ENCODE data around the gene ANKRD42. TPM values are rescaled to one million over a fixed set of nuclear protein-coding genes. Genes with fewer than 3 reads are reported as not detected.

ANKRD42 gene
- total RNA-seq, 1 experiment from 2014 or later: 10.4 TPM

DNA sequence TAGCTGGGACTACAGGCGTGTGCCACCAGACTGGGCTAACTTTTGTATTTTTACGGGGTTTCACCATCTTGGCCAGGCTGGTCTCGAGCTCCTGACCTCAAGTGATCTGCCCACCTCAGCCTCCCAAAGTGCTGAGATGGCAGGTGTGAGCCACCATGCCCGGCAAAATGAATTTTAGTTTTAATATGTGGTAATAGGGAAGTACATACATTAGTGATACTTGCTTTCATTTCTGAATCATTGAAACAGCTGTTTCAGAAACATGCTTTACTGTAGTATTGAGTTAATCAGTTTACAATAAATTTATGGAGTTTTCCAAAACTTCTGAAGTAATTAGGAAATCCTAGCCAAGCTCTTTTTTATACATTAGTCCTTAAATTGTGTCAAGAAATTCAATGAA, 21.0 kb upstream of the ANKRD42 start:
- no peaks in the 10 kb centered on the region for H3K27me3 ChIP-seq (ENCODE audit: insufficient read depth, low read depth)
- no peak overlapping the region for H3K27ac ChIP-seq
- H3K9me2 ChIP-seq (ENCODE audit: insufficient read depth): no peaks in the 10 kb centered on the region
- H3K36me3 ChIP-seq (ENCODE audit: low read depth): peaks cover 83% of the 10 kb centered on the region
- ChIA-PET POLR2A (ENCODE audit: unreplicated experiment) (no interaction called here), CTCF (no interaction called here)
- intact Hi-C loops (cut with micrococcal nuclease; ENCODE audit: unreplicated experiment): no loop called here
- TF ChIP-seq EZH2 (IDR thresholded peaks at IDR 0.05; ENCODE audit: low read depth): no peak
- TF ChIP-seq, protein P1, sequence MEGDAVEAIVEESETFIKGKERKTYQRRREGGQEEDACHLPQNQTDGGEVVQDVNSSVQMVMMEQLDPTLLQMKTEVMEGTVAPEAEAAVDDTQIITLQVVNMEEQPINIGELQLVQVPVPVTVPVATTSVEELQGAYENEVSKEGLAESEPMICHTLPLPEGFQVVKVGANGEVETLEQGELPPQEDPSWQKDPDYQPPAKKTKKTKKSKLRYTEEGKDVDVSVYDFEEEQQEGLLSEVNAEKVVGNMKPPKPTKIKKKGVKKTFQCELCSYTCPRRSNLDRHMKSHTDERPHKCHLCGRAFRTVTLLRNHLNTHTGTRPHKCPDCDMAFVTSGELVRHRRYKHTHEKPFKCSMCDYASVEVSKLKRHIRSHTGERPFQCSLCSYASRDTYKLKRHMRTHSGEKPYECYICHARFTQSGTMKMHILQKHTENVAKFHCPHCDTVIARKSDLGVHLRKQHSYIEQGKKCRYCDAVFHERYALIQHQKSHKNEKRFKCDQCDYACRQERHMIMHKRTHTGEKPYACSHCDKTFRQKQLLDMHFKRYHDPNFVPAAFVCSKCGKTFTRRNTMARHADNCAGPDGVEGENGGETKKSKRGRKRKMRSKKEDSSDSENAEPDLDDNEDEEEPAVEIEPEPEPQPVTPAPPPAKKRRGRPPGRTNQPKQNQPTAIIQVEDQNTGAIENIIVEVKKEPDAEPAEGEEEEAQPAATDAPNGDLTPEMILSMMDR (conservative IDR thresholded peaks at IDR 0.05): no peak
- BruUV-seq (replicated peaks): no TSS peak
- H3K79me2 ChIP-seq (ENCODE audit: low read depth): peaks cover 98% of the 10 kb centered on the region
- peaks cover 80% of the 10 kb centered on the region for H4K20me1 ChIP-seq (ENCODE audit: insufficient read depth)
- H3F3A ChIP-seq (ENCODE audit: insufficient read depth, low read depth): peaks cover 24% of the 10 kb centered on the region
- H3K4me3 ChIP-seq: no peak overlapping the region
- no peak overlapping the region for H2AFZ ChIP-seq
- H3K4me1 ChIP-seq (replicated peaks; ENCODE audit: insufficient read depth): peaks cover 16% of the 10 kb centered on the region; the same call in 1 of the 2 replicates
- no peaks in the 10 kb centered on the region for H3K9me3 ChIP-seq (ENCODE audit: insufficient read depth, low read depth)
- no peak for DNase-seq
- no peak overlapping the region for H3K4me2 ChIP-seq

DNA sequence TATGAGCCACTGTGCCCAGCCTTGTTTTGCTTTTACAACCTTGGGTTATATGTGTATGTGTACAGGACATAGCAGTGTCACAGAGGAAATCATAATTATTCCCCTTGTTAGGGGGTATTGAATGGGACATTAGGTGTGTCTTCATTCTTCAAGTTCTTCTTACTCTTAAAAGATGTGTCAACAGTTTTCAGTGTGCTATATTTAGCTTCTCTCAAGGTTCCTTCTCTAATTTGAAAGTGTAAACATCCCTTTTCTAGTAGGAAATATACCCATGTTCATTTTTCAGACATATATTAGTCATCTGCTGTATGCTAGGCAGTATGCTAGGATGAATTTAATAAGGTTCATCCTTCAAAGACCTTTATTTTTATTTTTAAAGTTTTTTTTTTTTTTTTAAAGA, 19.5 kb upstream of the ANKRD42 start:
- no peak overlapping the region for H3K4me2 ChIP-seq

DNA sequence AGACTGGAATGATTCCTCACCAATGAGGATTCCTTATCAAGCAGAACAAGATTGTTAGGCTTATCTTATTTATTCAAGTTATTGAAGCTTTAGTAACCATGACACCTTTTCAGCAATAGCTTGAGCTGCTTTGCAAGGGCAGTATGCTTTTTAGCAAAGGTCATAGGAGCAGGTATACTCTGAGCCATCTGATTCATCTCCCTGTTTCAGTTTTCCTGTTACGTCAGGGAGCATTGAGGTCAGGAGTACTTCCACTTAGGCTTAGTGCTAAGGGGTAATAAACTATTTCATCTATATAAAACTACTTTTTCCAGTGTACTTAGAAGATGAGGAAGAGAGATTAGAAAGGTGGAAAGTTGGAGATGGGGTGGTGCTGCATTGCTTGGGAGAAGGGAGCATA, 17.7 kb upstream of the ANKRD42 start:
- no peak overlapping the region for H3K27ac ChIP-seq
- H2AFZ ChIP-seq: no peak overlapping the region
- no peak overlapping the region for H3K4me2 ChIP-seq
- intact Hi-C loops (cut with micrococcal nuclease; ENCODE audit: unreplicated experiment): no loop called here
- DNase-seq: no peak
- peaks cover 35% of the 10 kb centered on the region for H3F3A ChIP-seq (ENCODE audit: insufficient read depth, low read depth)
- BruUV-seq (replicated peaks): no TSS peak
- no peaks in the 10 kb centered on the region for H3K27me3 ChIP-seq (ENCODE audit: insufficient read depth, low read depth)
- H3K4me1 ChIP-seq (replicated peaks; ENCODE audit: insufficient read depth): 0 out of 2 replicates have a peak, but pooled peaks cover 5% of the 10 kb centered on the region
- no peak for TF ChIP-seq EZH2 (IDR thresholded peaks at IDR 0.05; ENCODE audit: low read depth)
- TF ChIP-seq, protein P1 (conservative IDR thresholded peaks at IDR 0.05): no peak
- H3K9me2 ChIP-seq (ENCODE audit: insufficient read depth): no peaks in the 10 kb centered on the region
- peaks cover 72% of the 10 kb centered on the region for H3K79me2 ChIP-seq (ENCODE audit: low read depth)
- POLR2A ChIA-PET (ENCODE audit: unreplicated experiment): no interaction called here
- peaks cover 74% of the 10 kb centered on the region for H3K36me3 ChIP-seq (ENCODE audit: low read depth)
- H3K4me3 ChIP-seq: no peak overlapping the region
- CTCF ChIA-PET: no interaction called here
- H4K20me1 ChIP-seq (ENCODE audit: insufficient read depth): peaks cover 81% of the 10 kb centered on the region
- H3K9me3 ChIP-seq (ENCODE audit: insufficient read depth, low read depth): no peaks in the 10 kb centered on the region

More for the DNA sequence above, 19.5 kb upstream of the ANKRD42 start:
- H3K9me3 ChIP-seq (ENCODE audit: insufficient read depth, low read depth): no peaks in the 10 kb centered on the region
- intact Hi-C loops (cut with micrococcal nuclease; ENCODE audit: unreplicated experiment): no loop called here
- H3K9me2 ChIP-seq (ENCODE audit: insufficient read depth): no peaks in the 10 kb centered on the region
- ChIA-PET POLR2A (ENCODE audit: unreplicated experiment) (no interaction called here), CTCF (no interaction called here)
- no peak for DNase-seq
- H3K36me3 ChIP-seq (ENCODE audit: low read depth): peaks cover 78% of the 10 kb centered on the region
- H3K27ac ChIP-seq: no peak overlapping the region
- peaks cover 82% of the 10 kb centered on the region for H4K20me1 ChIP-seq (ENCODE audit: insufficient read depth)
- H3K27me3 ChIP-seq (ENCODE audit: insufficient read depth, low read depth): no peaks in the 10 kb centered on the region
- peaks cover 90% of the 10 kb centered on the region for H3K79me2 ChIP-seq (ENCODE audit: low read depth)
- H3K4me1 ChIP-seq (replicated peaks; ENCODE audit: insufficient read depth): peaks cover 16% of the 10 kb centered on the region; the same call in 1 of the 2 replicates
- no peak overlapping the region for H2AFZ ChIP-seq
- TF ChIP-seq, protein P1 (conservative IDR thresholded peaks at IDR 0.05): no peak
- no peak for TF ChIP-seq EZH2 (IDR thresholded peaks at IDR 0.05; ENCODE audit: low read depth)
- BruUV-seq (replicated peaks): no TSS peak
- peaks cover 23% of the 10 kb centered on the region for H3F3A ChIP-seq (ENCODE audit: insufficient read depth, low read depth)
- no peak overlapping the region for H3K4me3 ChIP-seq

Data from PC-9 (cell line).